GM12892 (cell line): ENCODE measurements around the gene SBK3.

Experiments used
- POLR2AphosphoS5 ChIP-seq: IDR thresholded peaks from 2 replicates; pipeline ENCODE4 v1.6.1; 2011; ENCODE audit warnings: low read depth, low read length, control low read depth
- TAF1 ChIP-seq: IDR thresholded peaks from 2 replicates; pipeline ENCODE4 v1.6.1; 2011; ENCODE audit warnings: low read depth, mild to moderate bottlenecking, control low read depth, low read length, borderline replicate concordance

DNA sequence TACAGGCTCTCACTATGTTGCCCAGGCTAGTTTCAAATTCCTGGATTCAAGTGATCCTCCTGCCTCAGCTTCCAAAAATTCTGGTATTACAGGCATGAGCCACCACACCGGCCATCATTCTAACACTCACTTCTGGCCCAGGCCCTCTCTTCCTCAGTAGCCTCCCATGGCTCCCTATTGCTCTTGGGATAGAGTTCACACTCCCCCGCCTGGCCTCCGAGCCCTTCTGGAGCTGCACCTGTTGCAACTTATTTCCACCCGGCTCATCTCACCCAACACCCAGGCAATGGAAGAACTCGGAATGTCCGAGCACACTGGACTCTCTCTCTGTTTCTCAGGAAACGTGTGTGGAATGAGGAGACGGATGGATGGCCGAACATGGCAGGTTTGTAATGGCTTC is 9.0 kb upstream of the SBK3 start:
- no peak for TF ChIP-seq TAF1
- TF ChIP-seq POLR2AphosphoS5 = no peak
